SK-N-SH (cell line): Measurements from ENCODE around the gene CLMP. TPM values are rescaled to one million over a fixed set of nuclear protein-coding genes. Genes with fewer than 3 reads are reported as not detected.

Experiments
- CTCF ChIA-PET: fragments of 300-600, 350-600 bp; formaldehyde crosslinking; extraction: SDS; loops from one replicate; lab custom pipeline; 2021; lab: Yijun Ruan, JAX
- POLR2A ChIA-PET: fragments of 350-600 bp; sonication (Branson Sonifier 250); formaldehyde crosslinking; extraction: SDS; loops from one replicate; lab custom pipeline; 2020; ENCODE audit warnings: antibody characterized with exemption, inconsistent platforms; lab: Yijun Ruan, JAX
- DNase-seq: peaks from one replicate; pipeline ENCODE4 v3.0.0; 2012
- H2AFZ ChIP-seq: fragments of 200-600 bp; sonication (generic); 2 replicates; pipeline ENCODE4 v1.8.1; 2016; ENCODE audit warnings: antibody characterized with exemption, mild to moderate bottlenecking, low read depth
- H3F3A ChIP-seq: fragments of 200-600 bp; sonication (generic); replicated peaks from 2 replicates; pipeline ENCODE3; 2016; ENCODE audit warnings: antibody characterized with exemption, mild to moderate bottlenecking; ENCODE audit not compliant: insufficient read depth
- H3K27ac ChIP-seq, 2 experiments: fragments of 200-500 bp in 1 of 2; fragments of 200-600 bp in 1 of 2; sonication (Bioruptor generic) in 1 of 2; sonication (generic), shearing (Covaris generic) in 1 of 2; 2 replicates each; pipeline versions ENCODE4 v1.5.1 to v1.6.1; 2014 to 2016; ENCODE audit warnings: low read depth in 2 of 2, inconsistent platforms in 1 of 2, low read length in 1 of 2, mild to moderate bottlenecking in 1 of 2, mixed read lengths in 1 of 2
- H3K27me3 ChIP-seq: fragments of 200-600 bp; sonication (generic), shearing (Covaris generic); 2 replicates; pipeline ENCODE4 v1.6.1; 2016; ENCODE audit warnings: mixed run types; ENCODE audit not compliant: insufficient read depth
- H3K36me3 ChIP-seq, 2 experiments: fragments of 200-500 bp in 1 of 2; fragments of 200-600 bp in 1 of 2; sonication (Bioruptor generic) in 1 of 2; sonication (generic) in 1 of 2; replicated peaks in 1 of 2; 2 replicates each; pipeline versions ENCODE3 to v1.5.1; 2014 to 2016; ENCODE audit warnings: low read length in 1 of 2, mild to moderate bottlenecking in 1 of 2; ENCODE audit not compliant: insufficient read depth in 2 of 2, control insufficient read depth in 1 of 2
- H3K4me1 ChIP-seq, 2 experiments: fragments of 200-500 bp in 1 of 2; fragments of 200-600 bp in 1 of 2; sonication (Bioruptor generic) in 1 of 2; sonication (generic), shearing (Covaris generic) in 1 of 2; 2 replicates each; pipeline versions ENCODE4 v1.5.1 to v1.6.1; 2014 to 2016; ENCODE audit warnings: low read depth in 1 of 2, low read length in 1 of 2, mixed run types in 1 of 2; ENCODE audit not compliant: insufficient read depth in 2 of 2, control insufficient read depth in 1 of 2
- H3K4me2 ChIP-seq: fragments of 200-600 bp; sonication (generic), shearing (Covaris generic); 2 replicates; pipeline ENCODE4 v1.6.1; 2017; ENCODE audit warnings: mixed run types
- H3K4me3 ChIP-seq, 2 experiments: fragments of 200-500 bp in 1 of 2; fragments of 200-600 bp in 1 of 2; sonication (Bioruptor generic) in 1 of 2; sonication (generic), shearing (Covaris generic) in 1 of 2; 2 replicates each; pipeline versions ENCODE4 v1.5.1 to v1.8.1; 2014 to 2016; ENCODE audit warnings: low read depth in 2 of 2, inconsistent platforms in 1 of 2, low read length in 1 of 2, mild to moderate bottlenecking in 1 of 2, mixed read lengths in 1 of 2, moderate library complexity in 1 of 2
- H3K79me2 ChIP-seq: fragments of 200-600 bp; sonication (generic); 2 replicates; pipeline ENCODE4 v1.8.1; 2017; ENCODE audit warnings: mild to moderate bottlenecking; ENCODE audit not compliant: insufficient read depth
- H3K9ac ChIP-seq: fragments of 200-600 bp; sonication (generic); 2 replicates; pipeline ENCODE4 v1.6.1; 2017; ENCODE audit warnings: mixed run types
- H3K9me2 ChIP-seq: fragments of 200-600 bp; sonication (generic); 2 replicates; pipeline ENCODE4 v1.6.1; 2017; ENCODE audit warnings: mixed run types
- H3K9me3 ChIP-seq: fragments of 200-600 bp; sonication (generic); 2 replicates; pipeline ENCODE4 v1.6.1; 2017; ENCODE audit warnings: mixed run types, mild to moderate bottlenecking, moderate library complexity
- H4K20me1 ChIP-seq: fragments of 200-600 bp; sonication (generic); 2 replicates; pipeline ENCODE4 v1.6.1; 2017; ENCODE audit warnings: mild to moderate bottlenecking, mixed run types; ENCODE audit not compliant: insufficient read depth
- CTCF ChIP-seq: fragments of 200-600 bp; sonication (generic); IDR thresholded peaks from 2 replicates; pipeline ENCODE4 v1.6.1; 2017; ENCODE audit warnings: antibody characterized with exemption, mild to moderate bottlenecking, moderate library complexity
- EP300 ChIP-seq, 2 experiments: IDR thresholded peaks; 2 replicates each; pipeline versions ENCODE4 v1.4.0 to v1.6.1; 2012; ENCODE audit warnings: borderline replicate concordance in 1 of 2, low read depth in 1 of 2, low read length in 1 of 2
- FOXJ3 ChIP-seq: sonication (generic); formaldehyde crosslinking; IDR thresholded peaks from 2 replicates; pipeline ENCODE4 v1.5.1; 2020; ENCODE audit warnings: mild to moderate bottlenecking, missing genetic modification reagents
- GABPA ChIP-seq: IDR thresholded peaks from 2 replicates; pipeline ENCODE4 v1.4.0; 2012; ENCODE audit warnings: low read depth, mild to moderate bottlenecking
- JUND ChIP-seq: IDR thresholded peaks from 2 replicates; pipeline ENCODE4 v1.4.0; 2012
- MEF2A ChIP-seq: IDR thresholded peaks from 2 replicates; pipeline ENCODE4 v1.4.0; 2012; ENCODE audit warnings: low read depth, borderline replicate concordance
- MXI1 ChIP-seq: IDR thresholded peaks from 2 replicates; pipeline ENCODE4 v1.6.1; 2012; ENCODE audit warnings: mild to moderate bottlenecking, low read depth, low read length, improper control_type of control experiment
- NRF1 ChIP-seq: IDR thresholded peaks from 2 replicates; pipeline ENCODE4 v1.6.1; 2012; ENCODE audit warnings: low read depth, mild to moderate bottlenecking, low read length
- POLR2AphosphoS5 ChIP-seq: IDR thresholded peaks from 2 replicates; pipeline ENCODE4 v1.6.1; 2012; ENCODE audit warnings: low read depth, low read length
- RAD21 ChIP-seq: IDR thresholded peaks from 2 replicates; pipeline ENCODE4 v1.6.1; 2012; ENCODE audit warnings: mild to moderate bottlenecking, low read length
- RCOR1 ChIP-seq: fragments of 150-350 bp; IDR thresholded peaks from 2 replicates; pipeline ENCODE4 v1.6.1; 2017; ENCODE audit warnings: antibody characterized with exemption, low read length
- SMC3 ChIP-seq: IDR thresholded peaks from 2 replicates; pipeline ENCODE4 v1.6.1; 2012; ENCODE audit warnings: low read depth, low read length, improper control_type of control experiment
- TAF1 ChIP-seq: IDR thresholded peaks from 2 replicates; pipeline ENCODE4 v1.6.1; 2012; ENCODE audit warnings: low read depth, mild to moderate bottlenecking, low read length, moderate library complexity, borderline replicate concordance
- USF1 ChIP-seq: IDR thresholded peaks from 2 replicates; pipeline ENCODE4 v1.4.0; 2012; ENCODE audit warnings: low read depth, borderline replicate concordance
- YY1 ChIP-seq: IDR thresholded peaks from 2 replicates; pipeline ENCODE4 v1.4.0; 2012; ENCODE audit warnings: low read depth, mild to moderate bottlenecking
- ZBTB33 ChIP-seq: IDR thresholded peaks from 2 replicates; pipeline ENCODE4 v1.4.0; 2012; ENCODE audit warnings: low read depth, borderline replicate concordance
- WGBS: methylation state at CpG from one replicate; pipeline ENCODE4 v1.1.6; 2017; ENCODE audit warnings: low lambda C conversion rate; 5-methylcytosine and 5-hydroxymethylcytosine counted together
- polyA plus RNA-seq, 3 experiments: library from polyadenylated mRNA; depleted of rRNA; stranded (reverse); fragments of >200 nt; gene quantifications; 2 replicates each; pipeline ENCODE4 v1.2.3, GENCODE V29; 2012
- TF ChIP-seq, protein P1 (sequence below): IDR thresholded peaks from 2 replicates; pipeline ENCODE4 v1.6.1; 2012; ENCODE audit warnings: mild to moderate bottlenecking, low read depth, low read length, moderate library complexity
- TF ChIP-seq, protein P2 (sequence below): IDR thresholded peaks from 2 replicates; pipeline ENCODE4; 2012
- TF ChIP-seq, protein P3 (sequence below): fragments of 150-350 bp; IDR thresholded peaks from 2 replicates; pipeline ENCODE4 v1.6.1; 2016; ENCODE audit warnings: mild to moderate bottlenecking, low read depth, low read length
- TF ChIP-seq, protein P4 (sequence below): fragments of 150-350 bp; IDR thresholded peaks from 2 replicates; pipeline ENCODE4 v1.6.1; 2017; ENCODE audit warnings: antibody characterized with exemption, low read length, low read depth, borderline replicate concordance

The CLMP gene
- polyA plus RNA-seq, 1 of the 3 experiments (the other 2 are of a cell fraction): 61.9 TPM

DNA sequence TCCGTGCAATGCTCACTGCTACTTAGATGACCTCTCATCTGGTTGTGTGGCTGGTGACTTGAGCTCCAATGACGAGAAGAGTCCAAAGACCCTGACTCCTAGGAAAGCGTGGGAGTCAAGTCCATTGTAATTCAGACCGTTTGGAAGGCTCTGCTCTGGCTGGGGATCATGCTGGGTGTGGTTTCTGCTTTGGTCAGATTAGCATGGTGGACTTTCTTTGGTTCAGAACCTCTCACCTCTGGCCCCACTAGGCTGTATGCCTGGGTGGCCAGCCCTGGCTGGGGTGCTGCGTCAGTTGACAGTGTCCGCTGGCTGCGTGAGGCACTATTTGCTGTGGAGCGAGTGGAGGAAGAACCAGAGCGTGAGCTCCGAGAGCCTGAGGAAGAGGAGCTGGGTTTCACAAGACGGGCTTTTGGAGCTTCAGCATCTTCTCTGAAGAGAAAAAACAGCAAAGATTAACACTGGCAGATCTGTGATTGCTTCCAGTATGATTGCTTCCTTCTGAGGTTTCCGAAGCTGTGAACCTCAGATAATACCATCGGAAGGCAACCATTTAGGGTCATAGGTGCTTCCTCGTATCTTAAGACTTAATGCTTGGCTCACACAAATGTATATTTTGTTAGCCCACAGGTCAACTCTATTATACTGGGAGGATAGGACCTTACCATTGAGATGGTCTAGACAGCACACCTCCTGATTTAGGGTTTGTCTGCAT is 121.5 kb downstream of the CLMP start:
- Histone ChIP-seq H2AFZ (no peak overlapping the region), H3K4me1 (no peaks in the 10 kb centered on the region), H3K27ac (no peak overlapping the region), H3K4me3 (no peak overlapping the region), H3K9me3 (no peaks in the 10 kb centered on the region), H3K36me3 (peaks cover 36 to 83% of the 10 kb centered on the region in 2 experiments), H4K20me1 (no peaks in the 10 kb centered on the region), H3F3A (peaks cover 21% of the 10 kb centered on the region), H3K9me2 (no peaks in the 10 kb centered on the region), H3K9ac (no peak overlapping the region), H3K79me2 (peaks cover 15% of the 10 kb centered on the region), H3K4me2 (no peak overlapping the region), H3K27me3 (no peaks in the 10 kb centered on the region)
- POLR2A ChIA-PET: no interaction called here
- TF ChIP-seq FOXJ3: no peak
- TF ChIP-seq ZBTB33: no peak
- no peak for TF ChIP-seq JUND
- no peak for TF ChIP-seq TAF1
- no peak for TF ChIP-seq POLR2AphosphoS5
- no peak for TF ChIP-seq SMC3
- TF ChIP-seq, protein P1, sequence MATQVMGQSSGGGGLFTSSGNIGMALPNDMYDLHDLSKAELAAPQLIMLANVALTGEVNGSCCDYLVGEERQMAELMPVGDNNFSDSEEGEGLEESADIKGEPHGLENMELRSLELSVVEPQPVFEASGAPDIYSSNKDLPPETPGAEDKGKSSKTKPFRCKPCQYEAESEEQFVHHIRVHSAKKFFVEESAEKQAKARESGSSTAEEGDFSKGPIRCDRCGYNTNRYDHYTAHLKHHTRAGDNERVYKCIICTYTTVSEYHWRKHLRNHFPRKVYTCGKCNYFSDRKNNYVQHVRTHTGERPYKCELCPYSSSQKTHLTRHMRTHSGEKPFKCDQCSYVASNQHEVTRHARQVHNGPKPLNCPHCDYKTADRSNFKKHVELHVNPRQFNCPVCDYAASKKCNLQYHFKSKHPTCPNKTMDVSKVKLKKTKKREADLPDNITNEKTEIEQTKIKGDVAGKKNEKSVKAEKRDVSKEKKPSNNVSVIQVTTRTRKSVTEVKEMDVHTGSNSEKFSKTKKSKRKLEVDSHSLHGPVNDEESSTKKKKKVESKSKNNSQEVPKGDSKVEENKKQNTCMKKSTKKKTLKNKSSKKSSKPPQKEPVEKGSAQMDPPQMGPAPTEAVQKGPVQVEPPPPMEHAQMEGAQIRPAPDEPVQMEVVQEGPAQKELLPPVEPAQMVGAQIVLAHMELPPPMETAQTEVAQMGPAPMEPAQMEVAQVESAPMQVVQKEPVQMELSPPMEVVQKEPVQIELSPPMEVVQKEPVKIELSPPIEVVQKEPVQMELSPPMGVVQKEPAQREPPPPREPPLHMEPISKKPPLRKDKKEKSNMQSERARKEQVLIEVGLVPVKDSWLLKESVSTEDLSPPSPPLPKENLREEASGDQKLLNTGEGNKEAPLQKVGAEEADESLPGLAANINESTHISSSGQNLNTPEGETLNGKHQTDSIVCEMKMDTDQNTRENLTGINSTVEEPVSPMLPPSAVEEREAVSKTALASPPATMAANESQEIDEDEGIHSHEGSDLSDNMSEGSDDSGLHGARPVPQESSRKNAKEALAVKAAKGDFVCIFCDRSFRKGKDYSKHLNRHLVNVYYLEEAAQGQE: no peak
- no peak for TF ChIP-seq NRF1
- no peak for TF ChIP-seq EP300 (IDR thresholded peaks at IDR 0.05; ENCODE audit: borderline replicate concordance in 1 of 2, low read depth in 1 of 2, low read length in 1 of 2)
- TF ChIP-seq CTCF: no peak
- TF ChIP-seq, protein P2, sequence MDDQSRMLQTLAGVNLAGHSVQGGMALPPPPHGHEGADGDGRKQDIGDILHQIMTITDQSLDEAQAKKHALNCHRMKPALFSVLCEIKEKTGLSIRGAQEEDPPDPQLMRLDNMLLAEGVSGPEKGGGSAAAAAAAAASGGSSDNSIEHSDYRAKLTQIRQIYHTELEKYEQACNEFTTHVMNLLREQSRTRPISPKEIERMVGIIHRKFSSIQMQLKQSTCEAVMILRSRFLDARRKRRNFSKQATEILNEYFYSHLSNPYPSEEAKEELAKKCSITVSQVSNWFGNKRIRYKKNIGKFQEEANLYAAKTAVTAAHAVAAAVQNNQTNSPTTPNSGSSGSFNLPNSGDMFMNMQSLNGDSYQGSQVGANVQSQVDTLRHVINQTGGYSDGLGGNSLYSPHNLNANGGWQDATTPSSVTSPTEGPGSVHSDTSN: no peak
- no peak for TF ChIP-seq RCOR1
- no peak for TF ChIP-seq YY1
- no peak for TF ChIP-seq USF1
- TF ChIP-seq MXI1: no peak
- no peak for TF ChIP-seq GABPA
- TF ChIP-seq RAD21: no peak
- TF ChIP-seq, protein P3, sequence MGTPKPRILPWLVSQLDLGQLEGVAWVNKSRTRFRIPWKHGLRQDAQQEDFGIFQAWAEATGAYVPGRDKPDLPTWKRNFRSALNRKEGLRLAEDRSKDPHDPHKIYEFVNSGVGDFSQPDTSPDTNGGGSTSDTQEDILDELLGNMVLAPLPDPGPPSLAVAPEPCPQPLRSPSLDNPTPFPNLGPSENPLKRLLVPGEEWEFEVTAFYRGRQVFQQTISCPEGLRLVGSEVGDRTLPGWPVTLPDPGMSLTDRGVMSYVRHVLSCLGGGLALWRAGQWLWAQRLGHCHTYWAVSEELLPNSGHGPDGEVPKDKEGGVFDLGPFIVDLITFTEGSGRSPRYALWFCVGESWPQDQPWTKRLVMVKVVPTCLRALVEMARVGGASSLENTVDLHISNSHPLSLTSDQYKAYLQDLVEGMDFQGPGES: no peak
- TF ChIP-seq MEF2A: no peak
- TF ChIP-seq, protein P4, sequence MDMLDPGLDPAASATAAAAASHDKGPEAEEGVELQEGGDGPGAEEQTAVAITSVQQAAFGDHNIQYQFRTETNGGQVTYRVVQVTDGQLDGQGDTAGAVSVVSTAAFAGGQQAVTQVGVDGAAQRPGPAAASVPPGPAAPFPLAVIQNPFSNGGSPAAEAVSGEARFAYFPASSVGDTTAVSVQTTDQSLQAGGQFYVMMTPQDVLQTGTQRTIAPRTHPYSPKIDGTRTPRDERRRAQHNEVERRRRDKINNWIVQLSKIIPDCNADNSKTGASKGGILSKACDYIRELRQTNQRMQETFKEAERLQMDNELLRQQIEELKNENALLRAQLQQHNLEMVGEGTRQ: no peak
- CTCF ChIA-PET: interaction anchor here (0.6 to 1.2 kb wide), 4 partner anchors 29 to 53 kb away, joined by 3 to 4 read pairs (median 3); no protein-coding TSS in a partner anchor
- 92% methylated on average over 14 of the region's 14 CpGs for WGBS
- DNase-seq: no peak
